Naive thymus-derived CD4-positive, alpha-beta T cell (primary cell): ENCODE results near the gene ARHGEF17. TPM values are rescaled to one million over a fixed set of nuclear protein-coding genes. Genes with fewer than 3 reads are reported as not detected.

Source experiments
- ATAC-seq: fragments of 150-1000 bp; cut with Tn5 transposase; 2 replicates; pipeline ENCODE4 v1.10.0; 2021; ENCODE audit warnings: mild to moderate bottlenecking, moderate library complexity
- CTCF ChIA-PET: fragments of 350-600 bp; sonication (Branson Sonifier 250); formaldehyde crosslinking; loops from one replicate; lab custom pipeline; 2021; ENCODE audit warnings: antibody characterized with exemption; lab: Charles Lee
- POLR2A ChIA-PET: fragments of 350-600 bp; sonication (Branson Sonifier 250); formaldehyde crosslinking; loops from one replicate; lab custom pipeline; 2021; ENCODE audit warnings: antibody characterized with exemption, inconsistent platforms; lab: Charles Lee
- DNase-seq, 9 donors: peaks; one replicate each; pipeline versions ENCODE4 v3.0.0 to v3.0.0-alpha.2; 2020 to 2022; ENCODE audit warnings: mixed read lengths in 1 of 9
- H3K27ac ChIP-seq: one replicate; pipeline ENCODE4 v1.7.0; 2013; ENCODE audit warnings: mild to moderate bottlenecking, low read depth, low read length, moderate library complexity
- H3K27me3 ChIP-seq, 2 donors: one replicate each; pipeline ENCODE4 v1.7.0; 2013; ENCODE audit warnings: low read length in 2 of 2, mild to moderate bottlenecking in 2 of 2, moderate library complexity in 2 of 2; ENCODE audit not compliant: control insufficient read depth in 2 of 2, insufficient read depth in 2 of 2
- H3K36me3 ChIP-seq, 3 experiments: 1 replicate in 2 of 3; 2 replicates in 1 of 3; pipeline ENCODE4 v1.7.0; 2013; ENCODE audit warnings: low read length in 3 of 3, mild to moderate bottlenecking in 3 of 3, moderate library complexity in 1 of 3; ENCODE audit not compliant: insufficient read depth in 3 of 3, control insufficient read depth in 2 of 3
- H3K4me1 ChIP-seq, 2 donors: one replicate each; pipeline ENCODE4 v1.7.0; 2013; ENCODE audit warnings: low read length in 2 of 2, mild to moderate bottlenecking in 2 of 2, moderate library complexity in 1 of 2; ENCODE audit not compliant: control insufficient read depth in 2 of 2, insufficient read depth in 2 of 2
- H3K4me3 ChIP-seq: 2 replicates; pipeline ENCODE4 v1.7.0; 2013; ENCODE audit warnings: mild to moderate bottlenecking, low read length
- H3K9me3 ChIP-seq, 3 experiments: 1 replicate in 2 of 3; 2 replicates in 1 of 3; pipeline ENCODE4 v1.7.0; 2013; ENCODE audit warnings: low read length in 3 of 3; ENCODE audit not compliant: control insufficient read depth in 2 of 3
- H3K27ac Mint-ChIP-seq, 9 donors: one replicate each; pipeline ENCODE4 v1.8.0; 2020 to 2022; ENCODE audit warnings: mixed read lengths in 9 of 9, mild to moderate bottlenecking in 8 of 9, moderate library complexity in 5 of 9, inconsistent platforms in 2 of 9
- H3K27me3 Mint-ChIP-seq, 5 donors: one replicate each; pipeline ENCODE4 v1.8.0; 2021 to 2022; ENCODE audit warnings: mixed read lengths in 5 of 5, mild to moderate bottlenecking in 1 of 5
- H3K36me3 Mint-ChIP-seq, 5 donors: one replicate each; pipeline ENCODE4 v1.8.0; 2020 to 2022; ENCODE audit warnings: mixed read lengths in 5 of 5, mild to moderate bottlenecking in 3 of 5, inconsistent platforms in 1 of 5
- H3K4me1 Mint-ChIP-seq, 7 donors: one replicate each; pipeline ENCODE4 v1.8.0; 2020 to 2022; ENCODE audit warnings: mixed read lengths in 7 of 7, mild to moderate bottlenecking in 3 of 7, inconsistent platforms in 1 of 7
- H3K4me3 Mint-ChIP-seq, 10 donors: one replicate each; pipeline ENCODE4 v1.8.0; 2020 to 2022; ENCODE audit warnings: mild to moderate bottlenecking in 10 of 10, mixed read lengths in 10 of 10, moderate library complexity in 6 of 10, inconsistent platforms in 2 of 10
- H3K9me3 Mint-ChIP-seq, 11 donors: one replicate each; pipeline ENCODE4 v1.8.0; 2020 to 2022; ENCODE audit warnings: mixed read lengths in 11 of 11, mild to moderate bottlenecking in 4 of 11, inconsistent platforms in 1 of 11, moderate library complexity in 1 of 11
- intact Hi-C, 2 donors: fragments of 100-400 bp; cut with micrococcal nuclease; formaldehyde crosslinking; loops; one replicate each; pipeline ENCODE4 v1.15.1; 2023
- polyA plus RNA-seq, 2 donors: library from polyadenylated mRNA; unstranded; fragments of 300-500 nt; fragmentation: Illumina TruSeq; gene quantifications; one replicate each; pipeline ENCODE4 v1.2.3, GENCODE V29; 2021
- total RNA-seq, 6 experiments: library from RNA in 5 of 6; stranded (reverse) in 5 of 6; gene quantifications; 1 replicate in 5 of 6; 2 replicates in 1 of 6; pipeline ENCODE4 v1.2.3 and lab custom pipeline; 2021 to 2026

The ARHGEF17 gene
- total and polyA plus RNA-seq, 7 experiments from 2014 or later: 0.11 to 1.1 (median 0.98) TPM; not detected in 4

DNA sequence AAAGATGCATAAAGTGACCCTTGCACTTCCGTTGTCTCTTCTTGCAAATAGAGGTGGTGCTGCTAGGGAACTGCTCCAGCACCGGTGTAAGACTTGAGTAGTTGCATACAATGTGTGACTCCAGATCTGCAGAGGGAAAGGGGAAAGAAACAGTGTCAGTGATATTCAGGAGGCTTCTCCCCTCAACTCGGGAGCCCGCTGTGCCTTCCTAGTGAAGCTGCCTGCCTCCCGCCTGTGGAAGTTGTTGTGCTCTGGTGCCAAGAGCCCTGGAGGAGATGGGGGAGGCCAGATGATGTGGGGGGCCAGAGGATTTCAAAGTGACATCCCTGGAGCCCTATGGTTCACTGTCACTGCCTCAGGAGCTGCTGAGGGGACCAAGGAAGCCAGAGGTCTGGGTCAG is 98.5 kb downstream of the ARHGEF17 start:
- peak overlapping the region in 4 of 9 donors; percentile 13 to 81 (median 16) for H3K27ac Mint-ChIP-seq
- DNase-seq (no peak), ATAC-seq (no peak)
- peaks cover 0 to 59% (median 0%) of the 10 kb centered on the region in 3 experiments for H3K36me3 ChIP-seq
- no peaks in the 10 kb centered on the region for H3K9me3 ChIP-seq
- intact Hi-C loops: no loop called here
- peaks cover 7 to 14% (median 11%) of the 10 kb centered on the region in 5 donors for H3K36me3 Mint-ChIP-seq
- no peaks in the 10 kb centered on the region for H3K27me3 ChIP-seq
- H3K9me3 Mint-ChIP-seq: no peaks in the 10 kb centered on the region
- H3K27ac ChIP-seq: no peak overlapping the region
- POLR2A ChIA-PET: no interaction called here
- CTCF ChIA-PET: interaction anchor here (2.1 kb wide), 1 partner anchor 56 kb away, joined by 7 read pairs; no protein-coding TSS in a partner anchor
- no peak overlapping the region for H3K4me3 Mint-ChIP-seq
- no peaks in the 10 kb centered on the region for H3K4me1 ChIP-seq
- H3K4me3 ChIP-seq: no peak overlapping the region
- no peaks in the 10 kb centered on the region for H3K27me3 Mint-ChIP-seq
- peaks cover 0 to 4% (median 0%) of the 10 kb centered on the region in 7 donors for H3K4me1 Mint-ChIP-seq

DNA sequence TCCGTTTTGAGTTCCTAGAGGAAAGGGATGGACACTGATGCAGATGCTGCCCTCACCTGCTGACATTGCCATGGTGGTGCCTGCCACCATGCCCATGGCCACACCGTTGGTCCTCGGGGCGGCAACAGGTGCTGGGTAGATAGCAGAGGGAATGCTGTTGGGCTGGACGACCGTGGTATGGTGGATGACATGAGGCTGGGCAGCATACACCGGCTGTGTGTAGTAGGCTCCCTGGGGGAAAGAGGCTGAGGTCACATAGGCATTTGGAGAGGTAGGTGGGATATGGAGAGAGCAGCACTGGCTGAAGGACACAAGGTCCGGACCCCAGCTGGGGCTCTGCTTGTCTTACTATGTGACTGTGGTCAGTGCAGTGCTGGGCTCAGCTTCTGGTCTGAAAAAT is 101.4 kb downstream of the ARHGEF17 start:
- peaks cover 0 to 63% (median 0%) of the 10 kb centered on the region in 3 experiments for H3K36me3 ChIP-seq
- intact Hi-C loops: no loop called here
- H3K27ac ChIP-seq: no peak overlapping the region
- Mint-ChIP-seq H3K9me3 (no peaks in the 10 kb centered on the region), H3K4me1 (peaks cover 0 to 7% (median 0%) of the 10 kb centered on the region in 7 donors), H3K27ac (peak overlapping the region in 3 of 9 donors; percentile 29 to 43 (median 42)), H3K27me3 (no peaks in the 10 kb centered on the region), H3K36me3 (peaks cover 7 to 18% (median 12%) of the 10 kb centered on the region in 5 donors), H3K4me3 (peak overlapping the region in 1 of 10 donors; percentile 34)
- H3K27me3 ChIP-seq: no peaks in the 10 kb centered on the region
- ChIA-PET CTCF (no interaction called here), POLR2A (no interaction called here)
- no peaks in the 10 kb centered on the region for H3K9me3 ChIP-seq
- no peak overlapping the region for H3K4me3 ChIP-seq
- no peaks in the 10 kb centered on the region for H3K4me1 ChIP-seq
- ATAC-seq: no peak
- no peak for DNase-seq

DNA sequence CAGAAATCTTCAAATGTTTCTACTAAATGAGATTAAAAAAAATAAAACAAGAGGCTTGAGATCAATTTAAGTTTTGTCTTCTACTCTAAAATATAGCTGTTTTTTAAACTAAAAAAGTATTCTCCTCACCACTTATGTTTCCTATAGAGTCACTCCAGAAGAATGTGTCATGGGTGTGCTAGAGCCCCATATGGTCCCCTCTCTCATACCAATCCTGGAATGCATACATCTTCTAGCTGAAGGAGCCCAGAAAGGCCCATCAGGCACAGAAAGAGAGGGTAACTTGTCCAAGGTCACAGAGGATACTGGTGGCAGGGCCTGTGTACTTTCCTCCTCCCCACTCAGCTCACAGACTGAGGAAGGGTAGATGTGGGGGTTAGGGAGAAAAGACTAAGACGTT is 102.6 kb downstream of the ARHGEF17 start:
- CTCF ChIA-PET: interaction anchor here (0.6 to 1.3 kb wide), 2 partner anchors 60 to 167 kb away, joined by 6 to 7 read pairs; no protein-coding TSS in a partner anchor
- H3K27ac ChIP-seq: no peak overlapping the region
- DNase-seq (no peak), ATAC-seq (no peak)
- POLR2A ChIA-PET: interaction anchor here (0.6 to 1.2 kb wide), 3 partner anchors 12 to 64 kb away, joined by 3 read pairs; no protein-coding TSS in a partner anchor
- peaks cover 7 to 14% (median 12%) of the 10 kb centered on the region in 5 donors for H3K36me3 Mint-ChIP-seq
- peak overlapping the region in 3 of 9 donors; percentile 14 to 42 (median 36) for H3K27ac Mint-ChIP-seq
- H3K27me3 Mint-ChIP-seq: no peaks in the 10 kb centered on the region
- H3K4me1 Mint-ChIP-seq: peaks cover 5 to 11% (median 7%) of the 10 kb centered on the region in 7 donors
- H3K36me3 ChIP-seq: peaks cover 0 to 53% (median 0%) of the 10 kb centered on the region in 3 experiments
- H3K9me3 ChIP-seq: no peaks in the 10 kb centered on the region
- no peak overlapping the region for H3K4me3 ChIP-seq
- no peaks in the 10 kb centered on the region for H3K9me3 Mint-ChIP-seq
- H3K4me1 ChIP-seq: no peaks in the 10 kb centered on the region
- H3K4me3 Mint-ChIP-seq: no peak overlapping the region
- intact Hi-C loops: no loop called here
- H3K27me3 ChIP-seq: no peaks in the 10 kb centered on the region

DNA sequence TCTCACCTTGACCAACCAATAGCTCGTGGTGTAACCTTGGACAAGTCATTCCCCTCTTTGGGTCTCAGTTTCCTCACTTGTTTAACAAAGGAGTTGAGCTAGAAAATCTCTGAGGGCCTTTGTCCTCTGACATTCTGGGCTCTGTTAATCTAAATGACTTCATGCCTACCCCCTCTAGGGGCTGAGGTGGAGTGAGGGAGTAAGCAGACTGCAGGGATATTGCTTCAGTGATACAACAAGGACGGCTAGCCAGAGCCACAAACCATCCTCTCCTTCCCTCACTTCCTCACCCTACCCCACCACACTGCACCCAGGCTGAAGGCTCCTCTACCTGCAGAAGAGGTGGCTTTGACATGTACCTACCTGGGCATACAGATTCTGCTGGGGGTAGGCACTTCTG is 103.0 kb downstream of the ARHGEF17 start:
- DNase-seq (no peak), ATAC-seq (no peak)
- Mint-ChIP-seq H3K4me3 (no peak overlapping the region), H3K36me3 (peaks cover 7 to 14% (median 12%) of the 10 kb centered on the region in 5 donors), H3K9me3 (no peaks in the 10 kb centered on the region), H3K27ac (peak overlapping the region in 2 of 9 donors; percentile 42 to 66), H3K27me3 (no peaks in the 10 kb centered on the region), H3K4me1 (peaks cover 5 to 15% (median 8%) of the 10 kb centered on the region in 7 donors)
- Histone ChIP-seq H3K4me1 (no peaks in the 10 kb centered on the region), H3K36me3 (peaks cover 0 to 49% (median 0%) of the 10 kb centered on the region in 3 experiments), H3K27ac (no peak overlapping the region), H3K9me3 (no peaks in the 10 kb centered on the region), H3K27me3 (no peaks in the 10 kb centered on the region), H3K4me3 (no peak overlapping the region)
- intact Hi-C loops: no loop called here
- POLR2A ChIA-PET: interaction anchor here (0.6 to 1.2 kb wide), 3 partner anchors 12 to 63 kb away, joined by 3 read pairs; no protein-coding TSS in a partner anchor
- CTCF ChIA-PET: interaction anchor here (1.3 kb wide), 1 partner anchor 60 kb away, joined by 7 read pairs; no protein-coding TSS in a partner anchor

DNA sequence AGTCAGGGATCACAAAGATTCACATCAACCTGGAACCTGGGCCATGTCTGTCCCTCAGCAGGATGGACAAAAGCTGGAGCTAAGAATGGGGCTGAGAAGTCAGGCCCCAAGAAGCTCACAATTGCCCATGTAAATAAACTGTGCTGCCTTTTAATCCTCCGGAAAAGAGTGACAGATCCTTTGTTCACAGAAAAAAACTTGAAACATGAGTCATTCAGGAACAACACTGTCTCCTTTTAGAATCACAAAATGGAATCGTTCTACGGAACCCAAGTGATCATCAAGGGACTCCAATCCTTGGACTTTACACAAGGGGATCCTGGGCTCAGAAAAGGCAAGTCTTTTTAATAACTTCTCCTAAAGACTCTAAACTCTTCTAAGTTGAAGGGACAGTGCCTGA is 104.2 kb downstream of the ARHGEF17 start:
- Histone ChIP-seq H3K27ac (no peak overlapping the region), H3K4me3 (no peak overlapping the region), H3K27me3 (no peaks in the 10 kb centered on the region), H3K36me3 (peaks cover 0 to 37% (median 0%) of the 10 kb centered on the region in 3 experiments), H3K9me3 (no peaks in the 10 kb centered on the region), H3K4me1 (no peaks in the 10 kb centered on the region)
- POLR2A ChIA-PET: no interaction called here
- DNase-seq (no peak), ATAC-seq (no peak)
- CTCF ChIA-PET: no interaction called here
- peaks cover 7 to 21% (median 16%) of the 10 kb centered on the region in 5 donors for H3K36me3 Mint-ChIP-seq
- H3K27ac Mint-ChIP-seq: peak overlapping the region in 2 of 9 donors; percentile 12 to 43
- H3K4me1 Mint-ChIP-seq: peaks cover 5 to 22% (median 11%) of the 10 kb centered on the region in 7 donors
- intact Hi-C loops: no loop called here
- no peaks in the 10 kb centered on the region for H3K27me3 Mint-ChIP-seq
- H3K9me3 Mint-ChIP-seq: no peaks in the 10 kb centered on the region
- no peak overlapping the region for H3K4me3 Mint-ChIP-seq

DNA sequence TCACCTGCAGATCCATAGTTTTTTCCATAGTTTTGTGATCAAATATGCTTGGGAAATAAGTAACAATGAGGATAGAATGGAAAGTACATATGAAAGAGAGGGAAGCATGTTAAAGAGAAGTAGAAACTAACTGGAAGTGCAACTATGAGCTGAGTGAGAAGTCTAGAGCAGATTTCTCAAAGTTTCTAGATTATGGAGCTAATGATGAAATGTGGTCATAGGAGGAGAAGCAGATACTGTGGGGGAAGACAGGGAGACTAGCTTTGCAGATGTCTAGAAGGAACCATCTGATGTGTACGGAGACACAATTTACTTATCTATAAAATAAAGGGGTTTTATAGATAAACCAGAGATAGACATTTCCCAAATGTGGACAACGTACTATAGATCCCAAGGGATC is 105.2 kb downstream of the ARHGEF17 start:
- no peaks in the 10 kb centered on the region for H3K27me3 ChIP-seq
- H3K9me3 ChIP-seq: no peaks in the 10 kb centered on the region
- ChIA-PET CTCF (interaction anchor here (1.0 kb wide), 1 partner anchor 76 kb away, joined by 3 read pairs; no protein-coding TSS in a partner anchor), POLR2A (no interaction called here)
- H3K4me1 Mint-ChIP-seq: peaks cover 5 to 22% (median 10%) of the 10 kb centered on the region in 7 donors
- intact Hi-C loops: no loop called here
- H3K9me3 Mint-ChIP-seq: no peaks in the 10 kb centered on the region
- DNase-seq: no peak
- H3K27me3 Mint-ChIP-seq: no peaks in the 10 kb centered on the region
- peak; percentile 36 for ATAC-seq
- no peak overlapping the region for H3K4me3 ChIP-seq
- peaks cover 0 to 35% (median 0%) of the 10 kb centered on the region in 3 experiments for H3K36me3 ChIP-seq
- no peak overlapping the region for H3K27ac ChIP-seq
- no peak overlapping the region for H3K4me3 Mint-ChIP-seq
- H3K27ac Mint-ChIP-seq: peak overlapping the region in 1 of 9 donors; percentile 8
- H3K4me1 ChIP-seq: no peaks in the 10 kb centered on the region
- peaks cover 5 to 24% (median 20%) of the 10 kb centered on the region in 5 donors for H3K36me3 Mint-ChIP-seq
